Stimulated activated CD8-positive, alpha-beta memory T cell treated with anti-CD3 and anti-CD28 coated beads, Interleukin-4, amount 100 ng/mL, for 48 hours (primary cell): Measurements from ENCODE around the gene CDC42SE2.

ENCODE experiments used
- DNase-seq: peaks from one replicate; pipeline ENCODE4 v3.0.0-alpha.2; 2020

Gene CDC42SE2

GRCh38 chr5:131279204-131279603 lies 15.4 kb downstream of the CDC42SE2 start:
- DNase-seq = no peak

- DNase-seq = no peak
Measured at GRCh38 chr5:131280417-131280816, 16.6 kb downstream of the CDC42SE2 start.

GRCh38 chr5:131281133-131281867 lies 17.4 kb downstream of the CDC42SE2 start:
- DNase-seq = no peak

- DNase-seq = no peak
Measured at GRCh38 chr5:131281868-131282234, 18.0 kb downstream of the CDC42SE2 start.

- no peak for DNase-seq
Measured at GRCh38 chr5:131282235-131282634, 18.4 kb downstream of the CDC42SE2 start.

- DNase-seq = no peak
Measured at GRCh38 chr5:131285703-131286399, 22.0 kb downstream of the CDC42SE2 start.

GRCh38 chr5:131286400-131286715 lies 22.5 kb downstream of the CDC42SE2 start:
- no peak for DNase-seq

- no peak for DNase-seq
Measured at GRCh38 chr5:131288328-131288727, 24.5 kb downstream of the CDC42SE2 start.

GRCh38 chr5:131289738-131290137 lies 25.9 kb downstream of the CDC42SE2 start:
- DNase-seq = no peak

- no peak for DNase-seq
Measured at GRCh38 chr5:131296213-131296672, 32.4 kb downstream of the CDC42SE2 start.

GRCh38 chr5:131297886-131298285 lies 34.0 kb downstream of the CDC42SE2 start:
- DNase-seq = no peak

GRCh38 chr5:131299465-131299864 lies 35.6 kb downstream of the CDC42SE2 start:
- no peak for DNase-seq

GRCh38 chr5:131302506-131302905 lies 38.7 kb downstream of the CDC42SE2 start:
- DNase-seq = no peak

- no peak for DNase-seq
Measured at GRCh38 chr5:131303537-131303936, 39.7 kb downstream of the CDC42SE2 start.

- no peak for DNase-seq
Measured at GRCh38 chr5:131304414-131304813, 40.6 kb downstream of the CDC42SE2 start.

GRCh38 chr5:131305138-131305689 lies 41.4 kb downstream of the CDC42SE2 start:
- DNase-seq = no peak

GRCh38 chr5:131305906-131306305 lies 42.1 kb downstream of the CDC42SE2 start:
- DNase-seq = no peak

- DNase-seq = peak; percentile 56
Measured at GRCh38 chr5:131312235-131312772, 48.5 kb downstream of the CDC42SE2 start.

GRCh38 chr5:131316026-131316425 lies 52.2 kb downstream of the CDC42SE2 start:
- no peak for DNase-seq

- DNase-seq = no peak
Measured at GRCh38 chr5:131316822-131317221, 53.0 kb downstream of the CDC42SE2 start.

GRCh38 chr5:131318455-131318854 lies 54.6 kb downstream of the CDC42SE2 start:
- DNase-seq = no peak

GRCh38 chr5:131321066-131321465 lies 57.2 kb downstream of the CDC42SE2 start:
- DNase-seq = no peak

- no peak for DNase-seq
Measured at GRCh38 chr5:131322926-131323325, 59.1 kb downstream of the CDC42SE2 start.

GRCh38 chr5:131323378-131323777 lies 59.5 kb downstream of the CDC42SE2 start:
- DNase-seq = no peak
